GM23248 (cell line): ENCODE measurements around the gene ELF2. TPM values are rescaled to one million over a fixed set of nuclear protein-coding genes. Genes with fewer than 3 reads are reported as not detected.
A peak's percentile ranks its signal among the peaks of the same experiment; 100 is the strongest.

Source experiments
- DNase-seq: peaks from one replicate; pipeline ENCODE4 v3.0.0-alpha.2; 2015
- H2AFZ ChIP-seq: fragments of 200-600 bp; sonication (generic); 2 replicates; pipeline ENCODE4 v1.6.1; 2016; ENCODE audit warnings: antibody characterized with exemption
- H3F3A ChIP-seq: fragments of 200-600 bp; sonication (generic); 2 replicates; pipeline ENCODE4 v1.6.1; 2016; ENCODE audit warnings: mild to moderate bottlenecking, antibody characterized with exemption, mixed run types; ENCODE audit not compliant: insufficient read depth
- H3K27ac ChIP-seq: fragments of 200-600 bp; sonication (generic); 2 replicates; pipeline ENCODE4 v1.5.1; 2016; ENCODE audit warnings: mild to moderate bottlenecking
- H3K27me3 ChIP-seq: fragments of 200-600 bp; sonication (generic); replicated peaks from 2 replicates; pipeline ENCODE4 v1.6.1; 2016; ENCODE audit warnings: mild to moderate bottlenecking; ENCODE audit not compliant: insufficient read depth
- H3K36me3 ChIP-seq: fragments of 200-600 bp; sonication (generic); 2 replicates; pipeline ENCODE4 v1.6.1; 2016; ENCODE audit warnings: low read depth, mild to moderate bottlenecking
- H3K4me1 ChIP-seq: fragments of 200-600 bp; sonication (generic); 2 replicates; pipeline ENCODE4 v1.6.1; 2016; ENCODE audit warnings: mild to moderate bottlenecking; ENCODE audit not compliant: insufficient read depth
- H3K4me2 ChIP-seq: fragments of 200-600 bp; sonication (generic); one replicate; pipeline ENCODE4 v1.6.1; 2016; ENCODE audit warnings: mild to moderate bottlenecking; ENCODE audit not compliant: unreplicated experiment
- H3K4me3 ChIP-seq: fragments of 200-600 bp; sonication (generic); 2 replicates; pipeline ENCODE4 v1.5.1; 2016; ENCODE audit warnings: mild to moderate bottlenecking
- H3K79me2 ChIP-seq: fragments of 200-600 bp; sonication (generic); 2 replicates; pipeline ENCODE4 v1.6.1; 2016; ENCODE audit warnings: mild to moderate bottlenecking; ENCODE audit not compliant: insufficient read depth
- H3K9ac ChIP-seq: fragments of 200-600 bp; sonication (generic); 2 replicates; pipeline ENCODE4 v1.6.1; 2016; ENCODE audit warnings: mild to moderate bottlenecking
- H3K9me2 ChIP-seq: fragments of 200-600 bp; sonication (generic); 2 replicates; pipeline ENCODE4 v1.6.1; 2016; ENCODE audit warnings: mixed run types, mild to moderate bottlenecking, moderate library complexity; ENCODE audit not compliant: insufficient read depth
- H3K9me3 ChIP-seq: fragments of 200-600 bp; sonication (generic); one replicate; pipeline ENCODE4 v1.6.1; 2017; ENCODE audit warnings: low read depth
- H4K20me1 ChIP-seq: fragments of 200-600 bp; sonication (generic); 2 replicates; pipeline ENCODE4 v1.6.0; 2016; ENCODE audit not compliant: insufficient read depth
- EZH2 ChIP-seq: fragments of 200-600 bp; sonication (generic); IDR thresholded peaks from 2 replicates; pipeline ENCODE4 v1.6.1; 2018; ENCODE audit warnings: antibody characterized with exemption, mild to moderate bottlenecking; ENCODE audit not compliant: insufficient read depth, poor library complexity, severe bottlenecking
- EZH2phosphoT487 ChIP-seq: fragments of 200-600 bp; sonication (generic); IDR thresholded peaks from 2 replicates; pipeline ENCODE4 v1.6.1; 2018; ENCODE audit warnings: antibody characterized with exemption, moderate library complexity, mild to moderate bottlenecking, low read depth; ENCODE audit not compliant: insufficient read depth
- WGBS, 2 experiments: methylation state at CpG; one replicate each; pipeline ENCODE4 v1.1.6; 2015 to 2017; ENCODE audit warnings: low lambda C conversion rate in 2 of 2, low coverage in 1 of 2; ENCODE audit errors: missing lambda C conversion rate in 2 of 2; 5-methylcytosine and 5-hydroxymethylcytosine counted together
- in situ Hi-C: fragments of 300-500 bp; cut with MboI; formaldehyde crosslinking; loops from 2 replicates; pipeline ENCODE4 v1.15.0; 2020
- polyA plus RNA-seq: library from polyadenylated mRNA; unstranded; fragments of >200 nt; fragmentation: Nextera tagmentation; extraction: Ambion mirVana; gene quantifications from 2 replicates; pipeline ENCODE4 v1.2.1, GENCODE V29; 2016
- total RNA-seq: library from RNA; depleted of rRNA; stranded (reverse); fragments of >200 nt; shearing (Covaris generic); gene quantifications from 2 replicates; pipeline ENCODE4 v1.2.3, GENCODE V29; 2014

Gene ELF2
- total and polyA plus RNA-seq, 2 experiments from 2014 or later: 18.8 to 34.5 TPM

DNA sequence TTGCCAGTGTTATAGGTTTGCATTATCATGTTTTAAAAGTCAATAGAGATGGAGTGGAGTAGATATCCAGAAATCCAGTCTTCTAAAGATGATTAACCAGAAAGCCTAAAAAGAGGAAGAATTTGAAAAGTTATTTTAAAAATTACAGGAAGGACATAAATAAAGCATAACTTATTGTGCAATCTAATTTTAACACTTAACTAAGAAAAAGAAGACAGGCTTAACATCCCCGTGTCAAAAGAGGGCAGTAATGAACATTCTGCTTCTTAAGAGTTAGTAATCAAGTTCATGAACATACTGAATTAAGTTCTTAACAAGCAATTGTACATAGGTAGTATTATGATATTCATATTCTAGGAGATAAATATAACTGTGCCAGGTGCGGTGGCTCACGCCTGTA is 39.3 kb downstream of the ELF2 start:
- H3K9me3 ChIP-seq: no peaks in the 10 kb centered on the region
- no peak overlapping the region for H3K4me2 ChIP-seq
- H3K27me3 ChIP-seq: no peaks in the 10 kb centered on the region
- no peaks in the 10 kb centered on the region; the same call in 1 of the 2 replicates for H4K20me1 ChIP-seq
- no peaks in the 10 kb centered on the region for H3F3A ChIP-seq
- H2AFZ ChIP-seq: no peak overlapping the region
- H3K4me3 ChIP-seq: no peak overlapping the region
- DNase-seq: no peak
- in situ Hi-C loops: no loop called here
- H3K4me1 ChIP-seq: no peaks in the 10 kb centered on the region
- TF ChIP-seq EZH2phosphoT487: no peak
- no peak for TF ChIP-seq EZH2
- no peaks in the 10 kb centered on the region for H3K9me2 ChIP-seq
- H3K27ac ChIP-seq: no peak overlapping the region
- H3K9ac ChIP-seq: no peak overlapping the region
- WGBS, 2 experiments: 90 to 96% methylated on average over 3 of the region's 3 CpGs
- peaks cover 39% of the 10 kb centered on the region for H3K79me2 ChIP-seq
- no peaks in the 10 kb centered on the region; the same call in 1 of the 2 replicates for H3K36me3 ChIP-seq

DNA sequence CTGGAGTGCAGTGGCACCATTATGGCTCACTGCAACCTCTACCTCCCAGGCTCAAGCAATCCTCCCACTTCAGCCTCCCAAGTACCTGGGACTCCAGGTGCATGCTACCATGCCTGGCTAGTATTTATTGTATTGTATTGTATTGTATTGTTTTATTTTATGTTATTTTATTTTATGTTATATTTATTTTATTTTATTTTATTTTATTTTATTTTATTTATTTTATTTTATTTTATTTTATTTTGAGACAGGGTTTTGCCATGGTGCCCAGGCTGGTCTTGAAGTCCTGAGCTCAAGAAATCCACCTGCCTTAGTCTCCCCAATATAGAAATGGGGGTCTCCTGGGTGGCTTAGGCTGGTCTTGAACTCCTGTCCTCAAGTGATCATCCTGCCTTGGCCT is 42.6 kb downstream of the ELF2 start:
- Histone ChIP-seq H3K36me3 (no peaks in the 10 kb centered on the region; the same call in 1 of the 2 replicates), H3K9me3 (no peaks in the 10 kb centered on the region), H3K4me3 (no peak overlapping the region), H3K27me3 (no peaks in the 10 kb centered on the region), H3K4me2 (no peak overlapping the region), H3K9me2 (no peaks in the 10 kb centered on the region), H2AFZ (no peak overlapping the region), H4K20me1 (no peaks in the 10 kb centered on the region), H3K9ac (no peak overlapping the region), H3K4me1 (peaks cover 4% of the 10 kb centered on the region; the same call in 1 of the 2 replicates), H3K79me2 (peaks cover 6% of the 10 kb centered on the region; the same call in 1 of the 2 replicates), H3K27ac (no peak overlapping the region), H3F3A (no peaks in the 10 kb centered on the region)
- no peak for DNase-seq
- TF ChIP-seq EZH2 (no peak), EZH2phosphoT487 (no peak)
- in situ Hi-C loops: no loop called here

- Histone ChIP-seq H3K9me2 (no peaks in the 10 kb centered on the region), H4K20me1 (no peaks in the 10 kb centered on the region), H3F3A (no peaks in the 10 kb centered on the region), H3K27ac (no peak overlapping the region), H3K27me3 (no peaks in the 10 kb centered on the region), H3K4me2 (no peak overlapping the region), H3K36me3 (no peaks in the 10 kb centered on the region; the same call in 1 of the 2 replicates), H3K4me3 (no peak overlapping the region), H2AFZ (no peak overlapping the region), H3K9me3 (no peaks in the 10 kb centered on the region), H3K79me2 (no peaks in the 10 kb centered on the region), H3K9ac (no peak overlapping the region), H3K4me1 (peaks cover 7% of the 10 kb centered on the region; the same call in 1 of the 2 replicates)
- 93 to 96% methylated on average over 3 of the region's 3 CpGs for WGBS, 2 experiments
- TF ChIP-seq EZH2: no peak
- TF ChIP-seq EZH2phosphoT487: no peak
- in situ Hi-C loops: no loop called here
- DNase-seq: no peak
Measured at GRCh38 chr4:139131209-139131870, 45.7 kb downstream of the ELF2 start.

- WGBS, 2 experiments: 97 to 100% methylated on average over 3 of the region's 3 CpGs
- Histone ChIP-seq H2AFZ (no peak overlapping the region), H3K4me2 (no peak overlapping the region), H3K4me3 (no peak overlapping the region), H3F3A (no peaks in the 10 kb centered on the region), H3K36me3 (no peaks in the 10 kb centered on the region), H3K27ac (no peak overlapping the region), H4K20me1 (no peaks in the 10 kb centered on the region), H3K9ac (no peak overlapping the region), H3K4me1 (peaks cover 7% of the 10 kb centered on the region; the same call in 1 of the 2 replicates), H3K9me2 (no peaks in the 10 kb centered on the region), H3K9me3 (no peaks in the 10 kb centered on the region), H3K79me2 (no peaks in the 10 kb centered on the region), H3K27me3 (no peaks in the 10 kb centered on the region)
- TF ChIP-seq EZH2 (no peak), EZH2phosphoT487 (no peak)
- DNase-seq: peak; percentile 32
- in situ Hi-C loops: no loop called here
Measured at GRCh38 chr4:139129206-139129605, 47.8 kb downstream of the ELF2 start.
